HL-60 (cell line): ENCODE results near the gene MARS2.

ENCODE experiments used
- DNase-seq, 2 experiments: peaks; one replicate each; pipeline ENCODE4 v3.0.0-alpha.2; 2010 to 2020; ENCODE audit warnings: low read depth in 1 of 2, low spot score in 1 of 2
- H3K27ac ChIP-seq: fragments of 250-450 bp; sonication (Bioruptor Pico); replicated peaks from 2 replicates; pipeline ENCODE4 v1.5.1; 2020; ENCODE audit warnings: mild to moderate bottlenecking, moderate library complexity
- H3K27me3 ChIP-seq: fragments of 250-450 bp; sonication (Bioruptor Pico); 2 replicates; pipeline ENCODE4 v1.5.1; 2021; ENCODE audit warnings: mild to moderate bottlenecking, moderate library complexity; ENCODE audit not compliant: insufficient read depth, poor library complexity, severe bottlenecking
- H3K4me3 ChIP-seq: replicated peaks from 2 replicates; pipeline ENCODE4 v1.5.1; 2011; ENCODE audit warnings: mild to moderate bottlenecking, control low read depth, low read length; ENCODE audit not compliant: insufficient read depth
- CTCF ChIP-seq: IDR thresholded peaks from one replicate; pipeline ENCODE4 v1.5.1; 2011; ENCODE audit warnings: low read length, control low read depth, inconsistent platforms; ENCODE audit not compliant: insufficient read depth
- GABPA ChIP-seq: IDR thresholded peaks from 2 replicates; pipeline ENCODE4 v1.6.1; 2012; ENCODE audit warnings: low read depth
- POLR2AphosphoS5 ChIP-seq: IDR thresholded peaks from 2 replicates; pipeline ENCODE4 v1.6.1; 2012; ENCODE audit warnings: low read depth
- REST ChIP-seq: IDR thresholded peaks from 2 replicates; pipeline ENCODE4 v1.6.1; 2012; ENCODE audit warnings: low read depth; ENCODE audit not compliant: insufficient replicate concordance
- SPI1 ChIP-seq: IDR thresholded peaks from 2 replicates; pipeline ENCODE4 v1.6.1; 2012; ENCODE audit warnings: low read depth, mild to moderate bottlenecking, borderline replicate concordance

The MARS2 gene

DNA sequence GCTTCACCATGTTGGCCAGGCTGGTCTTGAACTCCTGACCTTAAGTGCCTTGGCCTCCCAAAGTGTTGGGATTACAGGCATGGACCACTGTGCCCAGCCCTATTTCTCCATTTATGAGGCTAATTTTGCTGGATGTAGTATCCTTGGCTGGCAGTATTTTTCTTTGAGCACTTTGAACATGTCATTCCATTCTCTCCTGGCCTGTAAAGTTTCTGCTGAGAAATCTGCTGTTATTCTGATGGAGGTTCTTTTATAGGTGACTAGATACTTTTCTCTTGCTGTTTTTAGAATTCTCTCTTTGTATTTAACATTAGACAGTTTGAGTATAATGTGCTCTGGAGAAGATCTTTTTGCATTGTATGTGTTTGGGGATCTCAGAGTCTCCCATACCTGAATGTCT lies 38.9 kb upstream of the MARS2 start:
- DNase-seq, result no peak
- no peak for TF ChIP-seq CTCF
- TF ChIP-seq POLR2AphosphoS5, result no peak
- no peak for TF ChIP-seq REST
- no peak for TF ChIP-seq GABPA
- TF ChIP-seq SPI1, result no peak
- Histone ChIP-seq H3K27ac (no peak overlapping the region), H3K4me3 (no peak overlapping the region), H3K27me3 (no peaks in the 10 kb centered on the region)

GRCh38 chr2:197668296-197668695 lies 36.9 kb upstream of the MARS2 start:
- no peak overlapping the region for H3K4me3 ChIP-seq
- no peak for TF ChIP-seq GABPA
- TF ChIP-seq POLR2AphosphoS5, result no peak
- TF ChIP-seq SPI1, result no peak
- TF ChIP-seq REST, result no peak
- TF ChIP-seq CTCF, result no peak
- H3K27ac ChIP-seq, result no peak overlapping the region
- no peaks in the 10 kb centered on the region for H3K27me3 ChIP-seq
- no peak for DNase-seq

GRCh38 chr2:197669077-197669476 lies 36.1 kb upstream of the MARS2 start:
- Histone ChIP-seq H3K4me3 (no peak overlapping the region), H3K27ac (no peak overlapping the region), H3K27me3 (no peaks in the 10 kb centered on the region)
- TF ChIP-seq POLR2AphosphoS5 (no peak), REST (no peak), CTCF (no peak), SPI1 (no peak), GABPA (no peak)
- no peak for DNase-seq
